Measurements from ENCODE around the gene SEC24D. TPM values are rescaled to one million over a fixed set of nuclear protein-coding genes. Genes with fewer than 3 reads are reported as not detected.

SEC24D gene
- total RNA-seq, 1 experiment from 2014 or later: 35.8 TPM

DNA sequence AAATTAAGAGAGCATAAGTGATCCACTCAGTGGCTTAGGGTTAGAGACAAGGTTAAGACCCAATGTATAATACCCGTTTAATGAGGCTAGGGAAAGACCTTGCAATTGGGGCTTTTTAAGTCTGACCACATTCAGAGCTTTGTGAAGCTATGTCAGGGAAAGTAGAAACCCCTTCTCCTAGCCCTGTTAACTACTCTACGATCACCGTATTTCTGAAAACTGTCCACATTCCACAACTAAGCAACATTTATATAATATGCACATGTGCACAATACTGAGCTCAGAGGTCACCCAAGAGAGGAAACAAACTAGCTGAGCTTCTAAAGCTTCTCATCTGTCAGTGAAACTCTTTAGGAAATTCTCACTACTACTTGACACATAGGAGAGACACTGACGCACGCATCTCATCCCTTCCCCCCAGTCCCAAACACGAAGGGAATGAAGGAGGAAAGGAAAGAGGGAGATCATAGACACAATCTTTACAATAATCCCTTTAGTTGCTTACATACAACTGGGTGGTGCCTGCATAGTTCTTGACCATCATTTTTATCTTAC is 94.5 kb downstream of the SEC24D start:
- CTCF ChIA-PET: no interaction called here
- Histone ChIP-seq H3K27ac (ENCODE audit: low read depth, low read length, poor library complexity, severe bottlenecking) (no peak overlapping the region), H3K4me3 (ENCODE audit: low read depth, low read length, poor library complexity, severe bottlenecking) (no peak overlapping the region), H3K36me3 (ENCODE audit: insufficient read depth, low read length, poor library complexity, severe bottlenecking) (peaks cover 24% of the 10 kb centered on the region), H3K9me3 (ENCODE audit: low read depth, low read length, poor library complexity, severe bottlenecking) (no peaks in the 10 kb centered on the region), H3K27me3 (replicated peaks; ENCODE audit: insufficient read depth, low read depth, low read length, poor library complexity) (no peaks in the 10 kb centered on the region), H3K4me1 (ENCODE audit: insufficient read depth, low read length, poor library complexity, severe bottlenecking) (no peaks in the 10 kb centered on the region)
- POLR2A ChIA-PET (ENCODE audit: low non-redundant PET): no interaction called here
- intact Hi-C loops (cut with micrococcal nuclease; ENCODE audit: unreplicated experiment): loop anchor here (2.0 to 10.0 kb wide), 3 partner anchors 149 to 543 kb away; no protein-coding TSS in a partner anchor
- TF ChIP-seq CTCF (conservative IDR thresholded peaks at IDR 0.05; ENCODE audit: low read depth, low read length) (no peak), EZH2 (IDR thresholded peaks at IDR 0.05; ENCODE audit: borderline replicate concordance, low read depth, low read length, poor library complexity, severe bottlenecking) (no peak)
- BruUV-seq (replicated peaks): no TSS peak
- DNase-seq (ENCODE audit: low spot score): no peak

GRCh38 chr4:118740869-118741268 is 95.1 kb downstream of the SEC24D start:
- H3K4me3 ChIP-seq (ENCODE audit: low read depth, low read length, poor library complexity, severe bottlenecking): no peak overlapping the region
- POLR2A ChIA-PET (ENCODE audit: low non-redundant PET): no interaction called here
- intact Hi-C loops (cut with micrococcal nuclease; ENCODE audit: unreplicated experiment): loop anchor here (2.0 to 10.0 kb wide), 3 partner anchors 150 to 544 kb away; no protein-coding TSS in a partner anchor
- H3K4me1 ChIP-seq (ENCODE audit: insufficient read depth, low read length, poor library complexity, severe bottlenecking): no peaks in the 10 kb centered on the region
- peak; percentile 49 for DNase-seq (ENCODE audit: low spot score)
- no peaks in the 10 kb centered on the region for H3K27me3 ChIP-seq (replicated peaks; ENCODE audit: insufficient read depth, low read depth, low read length, poor library complexity)
- no TSS peak for BruUV-seq (replicated peaks)
- H3K36me3 ChIP-seq (ENCODE audit: insufficient read depth, low read length, poor library complexity, severe bottlenecking): peaks cover 24% of the 10 kb centered on the region
- TF ChIP-seq EZH2 (IDR thresholded peaks at IDR 0.05; ENCODE audit: borderline replicate concordance, low read depth, low read length, poor library complexity, severe bottlenecking) (no peak), CTCF (conservative IDR thresholded peaks at IDR 0.05; ENCODE audit: low read depth, low read length) (peak; percentile 61)
- CTCF ChIA-PET: no interaction called here
- H3K9me3 ChIP-seq (ENCODE audit: low read depth, low read length, poor library complexity, severe bottlenecking): no peaks in the 10 kb centered on the region
- no peak overlapping the region for H3K27ac ChIP-seq (ENCODE audit: low read depth, low read length, poor library complexity, severe bottlenecking)

- CTCF ChIA-PET: no interaction called here
Observed at GRCh38 chr4:118739022-118739713, 96.8 kb downstream of the SEC24D start.

More at GRCh38 chr4:118739022-118739713, 96.8 kb downstream of the SEC24D start:
- BruUV-seq (replicated peaks): no TSS peak
- H3K4me3 ChIP-seq (ENCODE audit: low read depth, low read length, poor library complexity, severe bottlenecking): no peak overlapping the region
- DNase-seq (ENCODE audit: low spot score): no peak
- TF ChIP-seq CTCF (conservative IDR thresholded peaks at IDR 0.05; ENCODE audit: low read depth, low read length): no peak
- no peak for TF ChIP-seq EZH2 (IDR thresholded peaks at IDR 0.05; ENCODE audit: borderline replicate concordance, low read depth, low read length, poor library complexity, severe bottlenecking)
- POLR2A ChIA-PET (ENCODE audit: low non-redundant PET): no interaction called here
- H3K9me3 ChIP-seq (ENCODE audit: low read depth, low read length, poor library complexity, severe bottlenecking): no peaks in the 10 kb centered on the region
- no peaks in the 10 kb centered on the region for H3K27me3 ChIP-seq (replicated peaks; ENCODE audit: insufficient read depth, low read depth, low read length, poor library complexity)
- H3K4me1 ChIP-seq (ENCODE audit: insufficient read depth, low read length, poor library complexity, severe bottlenecking): no peaks in the 10 kb centered on the region
- H3K27ac ChIP-seq (ENCODE audit: low read depth, low read length, poor library complexity, severe bottlenecking): no peak overlapping the region
- intact Hi-C loops (cut with micrococcal nuclease; ENCODE audit: unreplicated experiment): no loop called here
- peaks cover 24% of the 10 kb centered on the region for H3K36me3 ChIP-seq (ENCODE audit: insufficient read depth, low read length, poor library complexity, severe bottlenecking)

All from A673 (cell line).